Measurements from ENCODE around the gene DNAJB2.

Gene DNAJB2

GRCh38 chr2:219261024-219261855, 17.9 kb upstream of the DNAJB2 start:
- TF ChIP-seq CTCF (IDR thresholded peaks at IDR 0.05; ENCODE audit: low read depth, low read length, poor library complexity, severe bottlenecking), result no peak
- no peak for TF ChIP-seq EZH2phosphoT487 (IDR thresholded peaks at IDR 0.05; ENCODE audit: borderline replicate concordance, low read length)
- Histone ChIP-seq H3K27me3 (ENCODE audit: control insufficient read depth, low read length) (no peaks in the 10 kb centered on the region; the same call in 1 of the 2 replicates), H3K9me2 (replicated peaks; ENCODE audit: control insufficient read depth, low read length) (no peaks in the 10 kb centered on the region), H3K9me3 (ENCODE audit: control insufficient read depth, insufficient read depth, low read length) (no peaks in the 10 kb centered on the region), H3K36me3 (ENCODE audit: control insufficient read depth, low read length) (no peaks in the 10 kb centered on the region), H3K4me3 (ENCODE audit: low read length) (no peak overlapping the region), H3K4me2 (ENCODE audit: low read length) (no peak overlapping the region), H3K79me2 (ENCODE audit: control insufficient read depth, low read length) (no peaks in the 10 kb centered on the region), H3K4me1 (ENCODE audit: control insufficient read depth, low read length) (peaks cover 8% of the 10 kb centered on the region), H4K20me1 (ENCODE audit: control insufficient read depth, insufficient read depth, low read depth, low read length) (no peaks in the 10 kb centered on the region), H3F3A (ENCODE audit: control insufficient read depth, insufficient read depth) (0 out of 2 replicates have a peak, but pooled peaks cover under 1% of the 10 kb centered on the region), H3K27ac (ENCODE audit: low read depth, low read length) (no peak overlapping the region)

- H4K20me1 ChIP-seq (ENCODE audit: control insufficient read depth, insufficient read depth, low read depth, low read length), result no peaks in the 10 kb centered on the region
- TF ChIP-seq EZH2phosphoT487 (IDR thresholded peaks at IDR 0.05; ENCODE audit: borderline replicate concordance, low read length) (no peak), CTCF (IDR thresholded peaks at IDR 0.05; ENCODE audit: low read depth, low read length, poor library complexity, severe bottlenecking) (no peak)
- H3K9me3 ChIP-seq (ENCODE audit: control insufficient read depth, insufficient read depth, low read length), result no peaks in the 10 kb centered on the region
- H3K4me2 ChIP-seq (ENCODE audit: low read length), result no peak overlapping the region
- no peaks in the 10 kb centered on the region for H3K36me3 ChIP-seq (ENCODE audit: control insufficient read depth, low read length)
- H3K79me2 ChIP-seq (ENCODE audit: control insufficient read depth, low read length), result no peaks in the 10 kb centered on the region
- no peaks in the 10 kb centered on the region for H3F3A ChIP-seq (ENCODE audit: control insufficient read depth, insufficient read depth)
- H3K9me2 ChIP-seq (replicated peaks; ENCODE audit: control insufficient read depth, low read length), result no peaks in the 10 kb centered on the region
- H3K27ac ChIP-seq (ENCODE audit: low read depth, low read length), result no peak overlapping the region
- H3K27me3 ChIP-seq (ENCODE audit: control insufficient read depth, low read length), result 0 out of 2 replicates have a peak, but pooled peaks cover 3% of the 10 kb centered on the region
- H3K4me1 ChIP-seq (ENCODE audit: control insufficient read depth, low read length), result peaks cover 5% of the 10 kb centered on the region
- H3K4me3 ChIP-seq (ENCODE audit: low read length), result no peak overlapping the region
These were observed 12.9 kb upstream of the DNAJB2 start for GRCh38 chr2:219266232-219266631.

GRCh38 chr2:219266886-219267285, 12.3 kb upstream of the DNAJB2 start:
- H3K79me2 ChIP-seq (ENCODE audit: control insufficient read depth, low read length), result no peaks in the 10 kb centered on the region
- H3K4me1 ChIP-seq (ENCODE audit: control insufficient read depth, low read length), result no peaks in the 10 kb centered on the region
- 0 out of 2 replicates have a peak, but pooled peaks cover 3% of the 10 kb centered on the region for H3K27me3 ChIP-seq (ENCODE audit: control insufficient read depth, low read length)
- no peak overlapping the region for H3K27ac ChIP-seq (ENCODE audit: low read depth, low read length)
- H3K4me3 ChIP-seq (ENCODE audit: low read length), result no peak overlapping the region
- H3K9me3 ChIP-seq (ENCODE audit: control insufficient read depth, insufficient read depth, low read length), result no peaks in the 10 kb centered on the region
- H3K36me3 ChIP-seq (ENCODE audit: control insufficient read depth, low read length), result no peaks in the 10 kb centered on the region
- no peak overlapping the region for H3K4me2 ChIP-seq (ENCODE audit: low read length)
- H4K20me1 ChIP-seq (ENCODE audit: control insufficient read depth, insufficient read depth, low read depth, low read length), result no peaks in the 10 kb centered on the region
- TF ChIP-seq CTCF (IDR thresholded peaks at IDR 0.05; ENCODE audit: low read depth, low read length, poor library complexity, severe bottlenecking) (no peak), EZH2phosphoT487 (IDR thresholded peaks at IDR 0.05; ENCODE audit: borderline replicate concordance, low read length) (no peak)
- no peaks in the 10 kb centered on the region for H3F3A ChIP-seq (ENCODE audit: control insufficient read depth, insufficient read depth)
- no peaks in the 10 kb centered on the region for H3K9me2 ChIP-seq (replicated peaks; ENCODE audit: control insufficient read depth, low read length)

Data from DOHH2 (cell line).